ENCODE results near the gene RNF141.

DNA sequence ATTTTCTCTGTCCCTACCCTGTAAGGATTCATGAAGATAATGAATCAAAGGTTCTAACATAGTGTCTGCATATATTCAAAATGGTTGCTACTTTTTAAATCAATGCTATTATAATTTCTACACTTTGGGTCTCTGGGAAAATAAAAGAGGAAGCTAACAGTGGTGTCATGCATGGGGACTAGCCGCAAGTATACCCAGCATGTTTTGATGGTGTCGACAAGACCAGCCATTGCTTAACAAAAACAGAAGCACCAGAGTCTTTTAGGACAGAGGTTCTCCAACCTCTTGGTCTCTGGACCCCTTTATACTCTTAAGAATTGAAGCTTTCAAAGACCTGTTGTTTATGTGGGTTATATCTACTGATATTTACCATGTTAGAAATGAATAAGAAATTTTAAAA lies 37.8 kb downstream of the RNF141 start:
- TF ChIP-seq CTCF (IDR thresholded peaks at IDR 0.05): no peak
- TF ChIP-seq POLR2A (IDR thresholded peaks at IDR 0.05): no peak
